Embryonic facial prominence (tissue), 1 donor: ENCODE data around the gene GMDS.

Experiments
- DNase-seq: peaks from one replicate; pipeline ENCODE4 v3.0.0-alpha.2; 2016; ENCODE audit errors: extremely low spot score

GMDS gene

DNA sequence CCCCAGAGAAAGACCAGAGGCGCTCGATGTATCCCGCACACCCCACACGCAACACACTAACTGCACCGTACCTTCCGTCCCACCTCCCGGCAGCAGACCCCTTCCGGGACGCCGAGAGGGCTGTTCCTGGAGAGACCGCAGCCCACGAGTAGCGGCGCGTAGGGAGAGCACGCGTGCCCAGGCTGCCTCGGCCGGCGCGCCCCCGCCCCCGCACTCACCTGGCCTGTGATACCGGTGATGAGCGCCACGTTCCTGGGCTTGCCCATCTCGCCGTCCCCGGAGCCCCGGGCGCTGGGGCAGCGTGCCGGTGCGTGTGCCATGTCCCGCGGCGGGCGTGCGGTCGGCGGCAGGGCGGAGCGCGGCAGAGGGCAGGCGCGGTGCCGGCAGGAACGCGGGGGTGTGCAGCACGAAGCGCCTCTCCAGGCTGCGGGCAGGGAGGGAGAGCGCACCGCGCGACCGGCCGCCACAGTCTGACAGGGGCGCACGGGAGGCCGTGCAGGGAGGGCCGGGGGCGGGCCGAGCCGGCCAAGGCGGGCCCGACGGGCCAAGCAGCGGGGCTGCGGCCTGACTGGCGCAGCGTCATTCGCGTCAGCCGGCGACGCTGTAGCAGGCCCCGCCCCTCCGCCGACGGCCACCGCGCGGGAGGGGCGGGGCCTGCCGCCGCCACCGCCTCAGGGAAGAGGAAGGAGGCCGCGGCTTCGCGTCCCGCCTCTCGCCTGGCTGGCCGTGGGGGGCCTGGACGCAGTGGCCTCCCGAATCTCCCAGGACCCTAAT is at the start of gene GMDS:
TSS of gene GMDS (minus strand) at position 503 of the 774 bp plus-strand sequence.
- peak; percentile 52 for DNase-seq

DNA sequence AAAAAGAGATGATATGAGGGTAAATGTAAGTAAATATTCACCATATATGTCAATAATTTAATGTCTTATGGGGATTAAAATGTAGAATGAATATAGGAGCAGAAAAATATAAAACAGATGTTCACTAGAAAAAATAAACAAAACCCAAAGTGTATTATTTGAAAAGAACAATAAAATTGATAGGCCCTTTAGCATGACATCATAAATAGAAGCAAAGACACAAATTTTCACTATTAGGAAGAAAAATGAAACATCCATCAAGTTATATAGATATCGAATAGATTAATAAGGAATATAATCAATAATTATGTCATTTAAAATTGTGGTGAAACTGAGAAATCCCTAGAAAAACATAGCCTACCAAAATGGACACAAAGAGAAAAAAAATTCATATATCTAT is 40.1 kb upstream of the GMDS start:
- DNase-seq: no peak

DNA sequence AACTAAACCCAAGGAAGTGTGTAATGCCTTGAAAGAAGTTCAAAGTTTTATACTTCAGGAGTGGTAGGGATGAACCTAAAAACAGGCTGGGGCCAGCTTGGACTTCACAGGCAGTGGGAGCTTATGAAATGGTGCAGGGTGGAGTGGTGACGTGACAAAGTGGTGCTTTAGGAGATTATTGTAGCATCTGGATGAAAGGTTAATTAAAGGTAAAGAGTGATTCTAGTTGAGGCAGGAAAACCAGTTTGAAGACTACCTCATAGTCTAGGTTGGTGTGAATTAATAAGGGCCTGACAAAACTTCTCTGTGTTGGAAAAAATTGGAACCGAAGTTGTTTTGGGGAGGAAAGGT is 30.5 kb upstream of the GMDS start:
- DNase-seq: no peak

DNA sequence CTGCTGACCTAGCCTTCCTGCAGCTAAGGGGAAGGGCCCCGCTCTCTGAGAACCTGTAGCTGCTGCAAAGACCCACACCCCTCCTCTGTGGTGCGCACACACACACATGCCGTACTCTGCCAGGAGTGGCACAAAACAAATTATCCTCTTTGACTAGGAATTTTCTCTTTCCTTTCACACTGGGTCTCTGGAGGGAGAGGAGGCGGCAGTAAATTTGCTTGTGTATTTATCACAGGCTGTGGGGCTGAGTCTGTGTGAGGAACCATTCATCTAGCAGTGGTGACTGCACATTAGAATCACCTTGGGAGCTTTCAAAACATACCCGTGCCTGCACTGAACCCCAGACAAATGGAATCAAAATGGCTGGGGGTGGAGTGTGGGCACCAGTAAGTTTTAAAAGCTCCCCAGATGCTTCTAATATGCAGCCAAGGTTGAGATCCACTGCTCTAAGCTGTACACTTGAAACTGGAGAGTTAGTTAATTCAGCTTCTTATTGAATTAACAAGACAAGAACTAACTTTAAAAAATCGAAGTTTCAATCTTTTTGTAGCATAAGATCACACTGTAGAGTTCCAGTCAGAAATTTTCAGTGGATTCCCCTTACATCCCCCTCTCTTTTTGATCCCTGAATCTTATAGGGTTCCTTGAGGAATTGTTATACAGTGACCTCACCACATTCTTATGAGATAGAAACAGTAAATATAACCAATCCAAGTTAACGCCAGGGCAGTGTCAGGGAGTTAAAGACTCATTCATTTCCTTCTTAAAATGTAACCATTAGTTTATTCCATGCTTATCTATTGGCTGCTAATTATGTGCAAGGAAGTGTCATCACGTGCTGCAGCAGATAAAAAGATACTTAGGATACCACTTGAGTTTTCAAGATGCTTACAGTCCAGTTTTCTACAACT is 29.8 kb upstream of the GMDS start:
- DNase-seq: no peak

DNA sequence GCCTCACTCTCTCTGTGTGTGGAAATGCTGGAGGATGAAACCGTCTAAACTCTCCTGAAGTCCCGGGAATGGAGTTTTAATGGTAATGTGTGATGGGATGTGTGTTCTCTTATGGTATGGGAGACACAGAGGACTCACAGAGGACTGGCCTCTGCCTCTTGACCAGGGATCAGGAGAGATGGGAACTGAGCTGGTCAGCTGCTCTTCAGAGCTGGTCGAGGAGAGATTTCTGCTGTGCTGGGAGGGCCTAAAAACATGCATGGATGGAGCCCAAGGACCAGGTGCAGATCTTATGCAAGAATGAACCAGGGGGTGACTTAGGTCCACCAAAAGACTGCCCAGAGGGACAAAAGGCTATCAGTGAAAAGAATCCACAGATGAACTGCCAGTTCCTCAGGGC is 27.3 kb upstream of the GMDS start:
- no peak for DNase-seq

DNA sequence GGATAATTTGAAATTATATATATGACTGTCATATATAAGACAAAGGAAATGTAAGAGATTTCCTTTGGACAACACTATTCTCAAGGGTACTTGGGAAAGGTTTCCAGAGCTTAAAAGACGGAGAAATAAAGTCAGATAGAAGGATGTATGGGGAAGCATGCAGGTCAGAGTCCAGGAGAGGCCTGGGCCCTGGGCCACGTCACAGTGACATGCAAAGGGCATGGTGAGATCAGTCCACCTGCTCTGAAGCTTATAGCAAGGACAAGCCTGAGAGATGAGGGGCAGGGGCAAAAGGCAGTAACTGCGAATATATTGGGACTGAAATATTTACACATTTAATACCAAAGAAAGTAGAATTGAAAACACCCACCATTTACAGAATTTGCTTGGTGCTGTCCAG is 24.6 kb upstream of the GMDS start:
- no peak for DNase-seq

DNA sequence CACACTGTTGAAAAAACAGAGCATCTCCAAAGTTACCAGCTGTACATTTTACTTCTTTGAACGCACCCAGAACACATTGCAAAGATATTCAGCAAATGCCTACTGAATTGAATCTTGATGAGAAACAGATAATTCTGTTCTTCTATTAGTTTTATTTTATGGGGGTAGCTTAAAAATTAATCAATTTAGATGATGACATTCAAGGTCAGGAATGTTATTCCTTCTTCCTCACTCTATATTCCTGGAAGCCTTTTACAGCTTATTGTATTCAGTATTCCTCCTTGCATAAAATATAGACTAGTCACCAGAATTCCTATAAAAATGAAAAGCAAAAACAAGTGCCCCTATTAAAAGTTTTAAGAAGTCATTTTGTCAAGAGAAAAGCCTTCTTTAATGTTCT is 21.4 kb upstream of the GMDS start:
- no peak for DNase-seq

DNA sequence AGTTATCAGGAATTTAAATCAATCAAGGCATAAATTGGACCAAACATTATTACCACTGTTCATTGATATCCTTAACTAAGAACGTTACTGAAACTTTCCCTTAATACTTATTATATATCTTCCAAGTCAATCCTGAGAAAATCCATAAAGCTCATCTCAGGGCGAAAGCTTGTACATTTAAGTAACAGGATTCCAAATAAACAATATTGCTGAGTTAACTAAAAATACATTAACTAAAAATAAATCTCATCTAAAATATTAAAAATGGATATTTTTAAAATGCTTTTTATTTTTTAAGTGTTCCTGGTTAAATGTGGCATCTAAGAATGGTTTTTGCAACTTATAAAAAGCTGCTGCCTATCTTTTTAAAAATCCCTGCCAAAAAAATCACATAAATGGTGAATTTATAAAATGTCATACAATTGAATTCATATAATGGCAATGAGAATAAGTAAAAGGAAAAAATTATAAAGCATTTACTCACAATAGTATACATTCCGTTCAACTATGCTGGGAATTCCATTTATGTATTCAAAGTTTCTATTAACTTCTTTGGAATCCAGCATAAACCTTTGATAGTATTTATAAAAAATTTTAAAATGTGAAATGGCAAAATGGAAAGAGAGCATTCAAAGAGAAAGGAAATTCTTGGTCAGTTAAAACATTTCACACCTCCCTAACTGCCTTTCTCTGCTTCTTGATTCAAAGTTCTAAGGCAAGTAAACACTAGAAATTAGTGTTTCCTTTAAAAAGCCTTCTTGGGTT is 20.8 kb upstream of the GMDS start:
- DNase-seq: no peak

DNA sequence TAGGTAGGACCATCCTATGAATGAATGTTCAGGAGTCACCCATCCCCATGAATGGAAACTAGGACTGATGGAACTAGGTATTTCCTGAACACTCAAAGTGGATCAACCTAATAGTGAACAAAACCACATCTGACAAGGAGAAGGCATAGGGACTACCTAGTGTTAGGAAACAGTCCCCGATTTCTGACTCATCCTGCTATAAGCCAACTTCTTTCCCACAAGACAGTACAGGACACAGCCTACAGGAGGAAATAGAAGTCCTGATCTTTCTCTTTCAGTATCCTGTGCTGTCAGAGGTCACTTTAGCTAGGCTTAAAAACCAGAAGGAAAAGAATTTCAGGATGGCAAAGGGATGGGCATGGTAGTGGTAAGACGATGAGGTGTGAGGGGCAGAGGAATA is 19.5 kb upstream of the GMDS start:
- no peak for DNase-seq

DNA sequence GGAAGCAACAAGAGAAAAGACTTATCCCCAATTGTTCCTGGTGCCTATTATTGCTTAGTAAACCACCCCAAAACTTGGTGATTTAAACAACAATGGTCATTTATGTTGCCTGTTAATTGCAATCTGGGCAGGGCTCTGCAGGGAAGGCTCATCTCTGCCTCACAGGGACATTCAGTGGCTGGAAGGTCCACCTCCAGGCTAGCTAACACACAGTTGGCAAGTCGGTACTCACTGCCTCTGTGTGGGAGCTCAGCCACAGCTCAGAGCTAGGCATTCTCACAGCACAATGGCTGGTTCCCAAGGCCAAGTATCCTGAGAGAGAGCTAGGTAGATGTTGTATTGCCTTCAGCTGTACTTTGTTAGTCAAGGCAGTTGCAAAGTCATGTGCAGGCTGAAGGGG is 18.5 kb upstream of the GMDS start:
- no peak for DNase-seq

DNA sequence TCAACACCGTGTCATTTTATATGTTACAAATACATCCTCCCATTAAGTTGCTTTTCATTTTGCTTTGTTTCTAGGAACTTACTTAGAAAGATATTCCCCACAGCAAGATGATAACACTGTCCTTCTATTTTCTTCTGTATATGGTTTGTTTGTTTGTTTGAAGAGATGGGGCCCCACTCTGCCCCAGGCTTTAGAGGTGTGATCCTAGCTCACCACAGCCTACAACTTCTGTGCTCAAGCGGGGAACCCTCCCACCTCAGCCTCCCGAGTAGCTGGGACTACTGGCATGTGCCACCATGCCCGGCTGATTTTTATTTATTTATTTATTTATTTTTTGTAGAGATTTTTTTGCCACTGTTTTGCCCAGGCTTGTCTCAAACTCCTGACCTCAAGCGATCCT is 14.2 kb upstream of the GMDS start:
- no peak for DNase-seq

DNA sequence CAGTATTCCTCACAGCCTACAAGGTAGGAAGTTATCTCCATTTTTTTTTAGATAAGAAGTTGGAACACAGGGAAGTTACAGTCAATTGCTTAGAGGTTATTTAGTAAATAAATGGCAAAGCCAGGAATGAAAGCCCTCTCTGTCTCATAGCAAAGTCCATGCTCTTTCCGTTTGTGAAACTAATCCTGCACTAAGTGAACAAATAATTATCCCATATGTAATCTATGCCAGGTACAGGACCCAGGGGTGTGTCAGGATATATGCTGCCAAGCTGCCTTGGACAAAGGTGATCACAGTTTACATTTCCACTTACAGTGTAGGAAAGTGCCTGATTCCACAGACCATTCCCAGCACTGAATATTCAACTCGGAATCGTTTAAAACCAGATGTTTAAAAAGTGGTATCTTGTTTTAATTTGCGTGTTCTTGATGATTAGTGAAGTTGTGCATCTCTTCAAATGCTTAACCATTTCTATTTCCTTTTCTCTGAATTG is 13.6 kb upstream of the GMDS start:
- DNase-seq: no peak

DNA sequence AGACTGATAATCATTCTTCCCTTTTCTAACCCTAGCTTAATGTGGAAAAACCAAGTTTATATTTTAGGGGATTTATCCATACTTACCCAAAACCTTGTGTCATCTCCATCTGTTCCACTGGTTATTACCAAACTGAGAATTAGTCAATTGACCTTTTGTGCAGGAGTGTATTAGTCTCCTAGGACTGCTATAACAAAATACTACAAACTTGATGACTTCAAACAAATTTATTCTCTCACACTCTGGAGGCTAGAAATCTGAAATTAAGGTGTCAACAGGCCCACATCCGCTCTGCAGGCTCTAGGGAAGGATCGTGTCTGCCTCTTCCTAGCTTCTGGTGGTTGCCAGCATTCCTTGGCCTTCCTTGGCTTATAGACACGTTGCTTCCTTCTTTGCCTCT is 12.7 kb upstream of the GMDS start:
- no peak for DNase-seq

DNA sequence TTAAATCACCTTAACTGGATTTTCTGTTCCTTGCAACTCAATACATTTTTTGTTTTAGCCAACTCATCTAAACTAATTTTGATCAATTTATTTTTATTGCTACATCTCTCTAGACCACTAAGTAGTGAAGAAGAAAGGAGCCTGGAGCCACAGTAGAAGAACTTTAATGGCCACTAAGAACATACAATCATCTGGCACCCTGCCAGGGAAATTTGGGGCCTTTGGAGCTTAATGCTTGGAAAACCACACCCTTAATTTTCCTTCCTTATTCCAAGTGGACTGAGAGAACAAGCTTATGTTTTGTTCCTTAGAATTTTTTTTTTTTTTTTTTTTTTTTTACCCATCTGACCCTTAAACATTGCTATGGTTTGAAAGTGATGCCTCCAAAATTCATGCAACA is 12.0 kb upstream of the GMDS start:
- DNase-seq: no peak

DNA sequence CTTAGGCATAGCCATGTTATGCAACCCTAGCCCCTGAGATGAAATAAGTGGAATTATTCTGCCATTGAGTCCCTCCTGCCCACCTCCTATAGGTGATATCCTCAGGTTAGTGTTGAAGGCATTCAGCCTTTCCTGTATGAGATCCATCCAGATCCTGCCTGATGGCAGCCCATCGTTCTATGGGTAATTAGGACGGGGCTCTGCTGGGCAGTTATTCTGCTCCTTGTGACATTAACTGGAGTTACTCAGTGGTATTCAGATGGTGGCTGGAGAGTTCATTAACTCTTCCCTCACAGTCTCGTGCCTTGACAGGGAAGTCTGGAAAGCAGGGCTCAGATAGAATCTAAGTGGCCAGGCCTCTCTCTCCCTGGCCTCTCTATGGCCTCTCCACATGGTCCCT is 9.3 kb upstream of the GMDS start:
- DNase-seq: no peak

DNA sequence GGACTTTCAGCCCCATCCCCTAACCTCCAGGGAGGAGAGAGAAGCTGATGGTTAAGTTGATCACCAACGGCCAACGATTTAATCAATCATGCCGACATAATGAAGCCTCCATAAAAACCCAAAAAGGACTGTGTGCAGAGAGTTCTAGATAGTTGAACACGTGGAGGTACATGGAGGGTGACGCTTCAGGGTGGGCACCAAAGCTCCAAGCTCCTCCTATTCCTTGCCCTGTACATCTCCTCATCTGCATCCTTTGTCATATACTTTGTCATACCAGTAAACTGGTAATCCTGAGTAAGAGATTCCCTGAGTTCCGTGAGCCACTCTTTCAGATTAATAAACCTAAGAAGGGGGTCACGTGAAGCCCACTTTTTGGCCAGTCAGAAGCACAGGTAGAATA is 3.7 kb upstream of the GMDS start:
- DNase-seq: no peak

DNA sequence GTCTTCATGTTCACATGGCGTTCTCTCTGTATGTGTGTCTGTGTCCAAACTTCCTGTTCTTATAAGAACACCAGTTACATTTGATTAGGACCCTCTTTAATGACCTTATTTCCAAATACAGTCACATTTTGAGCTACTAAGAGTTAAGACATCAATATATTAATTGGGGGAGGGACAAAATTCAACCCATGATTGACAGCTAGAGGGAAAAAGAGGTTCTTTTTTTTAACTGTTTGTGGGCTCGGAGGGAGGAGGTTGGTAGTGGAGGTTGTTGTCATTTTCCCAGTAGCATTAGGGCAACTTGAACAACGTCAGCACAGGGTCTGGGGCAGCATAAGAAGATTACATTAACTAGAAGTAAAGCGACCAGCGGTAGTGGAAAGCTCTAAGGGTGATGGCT is 2.3 kb upstream of the GMDS start:
- DNase-seq: no peak

DNA sequence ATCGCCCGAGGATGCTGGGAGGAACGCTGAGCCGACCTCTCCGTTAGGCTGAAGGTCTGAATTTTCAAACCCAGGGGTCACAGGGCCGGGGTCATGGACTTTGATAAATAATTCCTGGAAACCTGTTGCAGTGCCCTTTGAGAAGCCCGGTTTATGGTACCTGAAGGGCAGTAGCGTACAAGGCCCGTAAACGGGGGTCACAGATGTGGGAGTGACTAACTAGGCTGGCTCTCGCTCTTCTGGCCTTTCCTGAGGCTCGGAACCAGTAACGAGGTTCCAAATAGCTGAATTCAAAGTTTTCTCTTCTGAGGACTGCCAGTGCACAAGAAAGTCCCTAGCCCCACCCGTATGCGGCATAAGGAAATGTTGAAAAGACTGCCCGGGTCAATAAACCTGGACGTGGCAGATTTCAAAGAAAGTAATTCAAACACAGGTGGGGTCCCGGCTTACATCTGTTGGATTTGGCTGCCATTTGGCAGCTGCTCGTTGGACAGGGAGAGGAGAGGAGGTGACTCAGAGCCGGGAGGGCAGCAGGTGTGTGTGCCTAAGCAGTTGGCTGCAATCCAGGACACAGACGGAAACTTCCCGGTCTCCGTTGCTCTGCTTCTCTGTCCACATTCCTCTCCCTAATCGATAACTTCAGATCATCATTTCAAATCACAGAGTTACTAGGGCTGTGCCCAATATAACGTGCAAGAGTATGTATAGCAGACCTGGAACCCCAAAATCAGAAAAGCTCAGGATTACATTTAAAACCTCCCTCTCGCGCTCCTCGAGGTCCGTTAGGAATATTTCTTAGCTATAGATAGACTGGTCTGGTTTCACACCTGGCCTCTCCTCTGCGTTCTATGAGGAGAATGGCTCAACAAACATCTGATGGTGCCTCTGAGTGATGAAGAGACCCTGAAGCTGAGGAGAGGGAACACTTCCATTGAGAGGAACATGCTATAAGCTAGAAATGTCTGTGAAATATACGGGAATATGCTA is 765 bp upstream of the GMDS start:
- DNase-seq: no peak

DNA sequence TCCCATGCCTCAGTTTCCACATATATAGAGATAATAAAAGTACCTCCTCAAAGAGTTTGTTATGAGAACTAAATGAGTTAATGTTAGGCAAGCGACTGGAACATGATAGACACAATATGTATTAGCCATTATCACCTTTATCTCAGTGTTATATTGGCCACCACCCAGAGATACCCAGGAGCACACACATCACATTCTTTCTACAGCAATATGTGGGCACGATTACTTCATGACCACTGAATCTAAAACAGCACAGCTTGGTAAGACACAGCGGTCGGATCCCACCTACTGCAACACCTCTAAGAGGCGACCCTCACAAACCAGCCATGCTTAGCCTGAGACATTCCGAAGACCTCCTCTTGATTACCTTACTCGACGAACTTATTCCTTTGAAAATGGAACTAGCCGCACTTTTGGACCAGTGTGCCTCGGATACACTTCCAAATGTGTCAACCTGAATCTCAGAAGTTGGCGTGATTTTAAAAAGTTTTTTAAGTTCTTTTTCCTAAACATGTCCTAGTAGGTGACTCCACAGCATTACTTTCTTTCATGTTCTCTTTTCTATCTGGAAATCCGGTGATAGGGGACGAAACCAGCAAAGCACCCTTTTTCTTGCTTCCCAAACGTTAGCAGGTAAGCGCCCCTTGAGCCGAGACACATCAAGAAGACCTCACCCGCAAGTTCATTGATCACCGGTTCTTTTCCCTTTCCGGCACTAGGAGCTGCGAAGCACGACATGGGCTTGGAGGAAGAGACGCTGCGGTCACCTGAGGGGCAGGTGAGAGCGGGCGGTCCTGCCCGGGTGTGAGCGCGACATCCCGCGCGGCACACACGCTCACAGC is 923 bp downstream of the GMDS start:
- no peak for DNase-seq

DNA sequence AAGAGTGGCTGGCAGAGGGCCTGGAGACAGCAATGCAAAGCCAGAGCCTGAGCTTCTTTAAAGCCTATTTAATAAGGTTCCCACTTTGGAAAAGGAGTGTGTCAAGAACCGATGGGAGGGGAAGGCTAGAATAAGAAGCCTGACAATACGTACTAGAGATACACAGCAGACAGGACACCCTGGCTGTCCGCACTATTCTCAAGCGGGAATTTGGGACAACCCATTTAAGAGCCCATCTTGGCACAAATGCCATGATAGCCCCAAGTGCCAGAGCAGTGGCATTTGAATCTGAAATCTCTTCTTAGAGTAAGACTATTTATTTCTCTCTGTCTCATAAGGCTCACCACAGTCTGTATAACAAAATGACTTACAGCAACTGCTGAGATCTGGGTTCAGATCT is 3.1 kb downstream of the GMDS start:
- DNase-seq: no peak
